Heart left ventricle (tissue), 13 donors: ENCODE measurements around the gene FNBP1.

Experiments
- CTCF ChIP-seq, 12 donors: fragments of 200-600 bp; sonication (generic) in 4 of 12; IDR thresholded peaks; one replicate each; pipeline versions ENCODE4 v1.5.0 to v1.8.0; 2018 to 2022; ENCODE audit warnings: antibody characterized with exemption in 12 of 12, mild to moderate bottlenecking in 5 of 12
- POLR2A ChIP-seq, 2 donors: fragments of 450-650 bp; IDR thresholded peaks; one replicate each; pipeline ENCODE4 v1.6.1; 2017; ENCODE audit warnings: antibody characterized with exemption in 2 of 2, mild to moderate bottlenecking in 2 of 2, moderate library complexity in 2 of 2
- donor health status: ischemic (EF 13 %, LVEDD 7.1; RV severe dilation, severe dysfunction).
- donor health status: DM: no; HTN: yes; CAD: no.
- donor health status: DM: no; HTN: no; CAD: no.
- donor health status: ischemic (EF 25% LVEDD 6.9; RV normal size, moderate dysfunction).
- donor health status: ischemic (EF 25% LVEDD 5.7; RV mildly dilated, moderate dysfunction).
- donor health status: ischemic (EF 35%, LVEDD 5.7; RV mildly dilated, moderate dysfunction).
- donor health status: nonischemic (EF 11% LVEDD 7.7; RV severe dilation, severe dysfunction).
- donor health status: DM: yes; HTN: yes; CAD: no.
- donor health status: PGD.
- donor health status: ischemic (EF 29% LVEDD 5.4; RV normal size, mild dysfunction).
- donor health status: nonischemic (EF 23%, LVEDD 6.1; RV moderate dilation, normal function).

GRCh38 chr9:130058887-130059286 lies 15.9 kb upstream of the FNBP1 start:
- TF ChIP-seq CTCF (IDR thresholded peaks at IDR 0.05), result no peak
- no peak for TF ChIP-seq POLR2A (IDR thresholded peaks at IDR 0.05)
